PC-9 (cell line): ENCODE results near the gene YPEL1. TPM values are rescaled to one million over a fixed set of nuclear protein-coding genes. Genes with fewer than 3 reads are reported as not detected.

Source experiments
- BruUV-seq: library from RNA; stranded (reverse); fragments of 400-500 nt; replicated peaks from 2 replicates; lab custom pipeline; 2021; lab: Mats Ljungman, UMichigan
- CTCF ChIA-PET: fragments of 300-600 bp; sonication (Branson Sonifier 250); formaldehyde crosslinking; loops from one replicate; lab custom pipeline; 2022; ENCODE audit warnings: antibody characterized with exemption; lab: Charles Lee
- POLR2A ChIA-PET: fragments of 300-600 bp; sonication (Branson Sonifier 250); formaldehyde crosslinking; loops from one replicate; lab custom pipeline; 2022; ENCODE audit warnings: antibody characterized with exemption; ENCODE audit not compliant: unreplicated experiment; lab: Charles Lee
- DNase-seq, 2 experiments: peaks; one replicate each; pipeline versions ENCODE4 v3.0.0 to v3.0.0-alpha.2; 2015 to 2022; ENCODE audit warnings: mixed read lengths in 1 of 2
- H2AFZ ChIP-seq: fragments of 200-600 bp; sonication (generic); 2 replicates; pipeline ENCODE4 v1.8.1; 2017; ENCODE audit warnings: antibody characterized with exemption
- H3F3A ChIP-seq: fragments of 200-600 bp; sonication (generic); 2 replicates; pipeline ENCODE4 v1.8.1; 2017; ENCODE audit warnings: antibody characterized with exemption, mild to moderate bottlenecking, low read depth; ENCODE audit not compliant: insufficient read depth
- H3K27ac ChIP-seq: fragments of 200-600 bp; sonication (generic); 2 replicates; pipeline ENCODE4 v1.6.1; 2016; ENCODE audit warnings: mixed run types
- H3K27me3 ChIP-seq: fragments of 200-600 bp; sonication (generic); 2 replicates; pipeline ENCODE4 v1.6.1; 2016; ENCODE audit warnings: low read depth, mixed run types; ENCODE audit not compliant: insufficient read depth
- H3K36me3 ChIP-seq: fragments of 200-600 bp; sonication (generic); 2 replicates; pipeline ENCODE4 v1.6.1; 2016; ENCODE audit warnings: low read depth, mixed run types
- H3K4me1 ChIP-seq: fragments of 200-600 bp; sonication (generic); replicated peaks from 2 replicates; pipeline ENCODE4 v1.6.1; 2016; ENCODE audit warnings: mixed run types; ENCODE audit not compliant: insufficient read depth
- H3K4me2 ChIP-seq: fragments of 200-600 bp; sonication (generic); 2 replicates; pipeline ENCODE4 v1.6.1; 2017; ENCODE audit warnings: mixed run types
- H3K4me3 ChIP-seq: fragments of 200-600 bp; sonication (generic); 2 replicates; pipeline ENCODE4 v1.6.1; 2016; ENCODE audit warnings: mixed run types
- H3K79me2 ChIP-seq: fragments of 200-600 bp; sonication (generic); 2 replicates; pipeline ENCODE4 v1.6.1; 2017; ENCODE audit warnings: low read depth, mixed run types
- H3K9me2 ChIP-seq: fragments of 200-600 bp; sonication (generic); 2 replicates; pipeline ENCODE4 v1.8.1; 2017; ENCODE audit warnings: mild to moderate bottlenecking; ENCODE audit not compliant: insufficient read depth
- H3K9me3 ChIP-seq: fragments of 200-600 bp; sonication (generic); 2 replicates; pipeline ENCODE4 v1.8.1; 2016; ENCODE audit warnings: low read depth; ENCODE audit not compliant: insufficient read depth
- H4K20me1 ChIP-seq: fragments of 200-600 bp; sonication (generic); 2 replicates; pipeline ENCODE4 v1.8.1; 2017; ENCODE audit not compliant: insufficient read depth
- CTCF ChIP-seq: fragments of 200-600 bp; sonication (generic); conservative IDR thresholded peaks from 2 replicates; pipeline ENCODE4 v1.6.1; 2017; ENCODE audit warnings: mixed run types, antibody characterized with exemption, mild to moderate bottlenecking, moderate library complexity
- EZH2 ChIP-seq: fragments of 200-600 bp; sonication (generic); IDR thresholded peaks from 2 replicates; pipeline ENCODE4 v1.8.0; 2017; ENCODE audit warnings: antibody characterized with exemption, low read depth
- intact Hi-C: fragments of 100-400 bp; cut with micrococcal nuclease; formaldehyde crosslinking; loops from one replicate; pipeline ENCODE4 v1.10.0; 2022; ENCODE audit not compliant: unreplicated experiment
- total RNA-seq: library from RNA; stranded (reverse); gene quantifications from 2 replicates; pipeline ENCODE4 v1.2.3, GENCODE V29; 2021

Gene YPEL1
- total RNA-seq, 1 experiment from 2014 or later, result 5.2 TPM

GRCh38 chr22:21683401-21683811 is 52.2 kb downstream of the YPEL1 start:
- TF ChIP-seq CTCF (no peak), EZH2 (no peak)
- Histone ChIP-seq H3K4me2 (no peak overlapping the region), H3K27ac (no peak overlapping the region), H3F3A (no peaks in the 10 kb centered on the region), H3K36me3 (no peaks in the 10 kb centered on the region), H3K79me2 (no peaks in the 10 kb centered on the region), H3K4me3 (no peak overlapping the region), H3K9me2 (no peaks in the 10 kb centered on the region), H2AFZ (no peak overlapping the region), H3K9me3 (no peaks in the 10 kb centered on the region), H4K20me1 (no peaks in the 10 kb centered on the region), H3K27me3 (no peaks in the 10 kb centered on the region), H3K4me1 (no peaks in the 10 kb centered on the region)
- intact Hi-C loops, result no loop called here
- ChIA-PET CTCF (no interaction called here), POLR2A (no interaction called here)
- DNase-seq, result no peak
- no TSS peak for BruUV-seq

- Histone ChIP-seq H3K4me1 (no peaks in the 10 kb centered on the region), H3K9me2 (no peaks in the 10 kb centered on the region), H3K4me3 (no peak overlapping the region), H3K27ac (no peak overlapping the region), H3K79me2 (no peaks in the 10 kb centered on the region), H2AFZ (no peak overlapping the region), H3K9me3 (no peaks in the 10 kb centered on the region), H3K36me3 (no peaks in the 10 kb centered on the region), H3F3A (no peaks in the 10 kb centered on the region), H3K27me3 (no peaks in the 10 kb centered on the region), H4K20me1 (no peaks in the 10 kb centered on the region), H3K4me2 (no peak overlapping the region)
- no peak for DNase-seq
- CTCF ChIA-PET, result no interaction called here
- intact Hi-C loops, result no loop called here
- POLR2A ChIA-PET, result no interaction called here
- TF ChIP-seq EZH2 (no peak), CTCF (no peak)
- no TSS peak for BruUV-seq
Observed at GRCh38 chr22:21682385-21683175, 53.0 kb downstream of the YPEL1 start.

GRCh38 chr22:21681566-21682370 is 53.8 kb downstream of the YPEL1 start:
- Histone ChIP-seq H3K4me3 (no peak overlapping the region), H3K79me2 (no peaks in the 10 kb centered on the region), H2AFZ (no peak overlapping the region), H3K27ac (no peak overlapping the region), H3K9me2 (no peaks in the 10 kb centered on the region), H3K4me1 (no peaks in the 10 kb centered on the region), H3K4me2 (no peak overlapping the region), H3K27me3 (no peaks in the 10 kb centered on the region), H3F3A (no peaks in the 10 kb centered on the region), H4K20me1 (no peaks in the 10 kb centered on the region), H3K36me3 (no peaks in the 10 kb centered on the region), H3K9me3 (no peaks in the 10 kb centered on the region)
- no TSS peak for BruUV-seq
- TF ChIP-seq CTCF, result no peak
- no peak for TF ChIP-seq EZH2
- DNase-seq, result no peak
- ChIA-PET POLR2A (no interaction called here), CTCF (no interaction called here)
- intact Hi-C loops, result no loop called here
